Stimulated activated CD8-positive, alpha-beta memory T cell treated with anti-CD3 and anti-CD28 coated beads, Interleukin-15, amount 100 ng/mL, for 48 hours (primary cell): ENCODE data around the gene EPHB4.

ENCODE experiments used
- DNase-seq, 2 donors: peaks; one replicate each; pipeline ENCODE4 v3.0.0-alpha.2; 2020; ENCODE audit warnings: low read depth in 2 of 2

Gene EPHB4

DNA sequence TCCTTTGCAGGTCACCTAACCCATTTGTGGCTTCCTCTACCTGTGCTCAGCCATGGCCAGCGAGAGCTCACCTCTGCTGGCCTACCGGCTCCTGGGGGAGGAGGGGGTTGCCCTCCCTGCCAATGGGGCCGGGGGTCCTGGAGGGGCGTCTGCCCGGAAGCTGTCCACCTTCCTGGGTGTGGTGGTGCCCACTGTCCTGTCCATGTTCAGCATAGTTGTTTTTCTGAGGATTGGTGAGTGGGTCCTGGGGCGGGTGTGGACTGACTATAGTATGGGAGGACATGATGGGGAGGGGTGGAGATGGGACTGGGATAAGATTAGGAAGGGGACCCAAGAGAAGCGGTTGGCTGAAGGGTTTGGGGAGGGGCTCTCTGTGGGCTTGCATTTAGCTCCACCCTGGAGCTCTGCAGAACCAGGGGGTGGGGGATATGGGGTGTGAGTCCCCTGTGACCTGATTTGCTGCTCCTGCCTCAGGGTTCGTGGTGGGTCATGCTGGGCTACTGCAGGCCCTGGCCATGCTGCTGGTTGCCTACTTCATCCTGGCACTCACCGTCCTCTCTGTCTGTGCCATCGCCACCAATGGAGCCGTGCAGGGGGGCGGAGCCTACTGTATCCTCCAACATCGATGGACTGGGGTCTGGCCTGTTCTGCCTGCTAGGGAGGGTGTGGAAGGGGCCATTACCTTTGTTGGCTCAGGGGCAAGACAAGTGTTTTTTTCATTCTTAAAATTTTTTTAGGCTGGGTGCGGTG lies 27.0 kb upstream of the EPHB4 start:
- DNase-seq, result no peak

DNA sequence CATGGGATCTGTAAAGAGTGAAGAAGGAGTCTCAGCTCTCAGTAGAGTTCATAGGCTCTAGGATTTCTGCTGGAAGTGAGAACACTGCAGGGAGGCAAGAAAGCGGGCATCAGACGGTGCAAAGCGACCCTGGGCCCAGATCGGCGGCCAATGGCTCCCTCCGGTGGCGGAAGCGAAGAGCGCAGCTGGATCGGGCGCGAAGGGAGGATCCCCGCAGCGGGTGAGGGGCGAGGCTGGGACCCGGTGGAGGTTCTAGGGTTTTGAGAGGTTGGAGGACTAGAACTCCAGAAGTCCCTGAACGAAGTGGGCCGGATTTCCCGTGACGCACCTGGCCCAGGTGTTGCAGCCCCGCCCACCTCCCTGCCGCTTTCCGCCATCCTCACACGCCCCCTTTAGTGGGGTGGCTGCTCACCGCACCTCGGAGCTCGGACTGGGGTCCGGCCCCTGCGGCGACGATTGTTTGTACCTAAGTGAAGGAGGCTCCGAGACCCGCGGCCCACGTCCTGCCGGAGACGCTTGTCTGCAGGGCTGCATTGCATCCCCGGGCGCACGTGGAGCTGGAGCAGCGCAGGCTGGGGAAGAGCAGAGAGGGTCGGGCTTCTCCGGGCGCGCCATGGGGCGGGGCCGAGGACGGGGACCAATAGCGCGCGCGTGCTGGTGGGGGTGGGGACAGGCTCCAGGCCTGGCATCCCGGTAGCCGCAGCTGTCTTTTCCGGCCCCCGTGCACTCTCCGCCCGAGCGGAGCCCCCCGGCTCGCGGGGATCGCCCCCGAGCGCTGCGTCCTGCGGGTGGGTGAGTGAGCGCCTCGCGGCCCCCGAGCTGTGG lies 24.9 kb upstream of the EPHB4 start, which contains the start of gene SLC12A9:
Gene SLC12A9, plus strand, starts transcription at position 666 of the 825 bp plus-strand sequence. CDS start 1,485 bp downstream, outside the sequence.
- peak; percentile 77 to 84 for DNase-seq

DNA sequence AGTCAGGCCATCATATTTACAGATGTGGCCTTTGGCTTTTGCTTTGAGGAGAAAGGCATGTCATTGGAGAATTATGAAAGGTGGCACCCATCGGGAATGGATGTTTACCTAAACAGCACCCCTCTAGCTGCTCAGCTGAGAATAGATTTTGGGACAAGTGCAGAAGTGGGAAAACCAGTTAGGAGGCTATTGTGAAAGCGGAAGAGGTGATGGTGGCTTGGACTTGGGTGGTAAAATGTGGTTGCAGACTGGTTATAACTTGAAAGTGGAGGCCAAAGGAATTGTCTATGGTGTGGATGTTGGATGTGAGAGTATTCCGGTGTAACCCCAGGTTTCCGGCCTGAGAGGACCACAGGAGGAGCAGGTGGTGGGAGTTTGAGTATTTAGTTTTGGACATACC lies 20.0 kb upstream of the EPHB4 start:
- DNase-seq, result no peak

DNA sequence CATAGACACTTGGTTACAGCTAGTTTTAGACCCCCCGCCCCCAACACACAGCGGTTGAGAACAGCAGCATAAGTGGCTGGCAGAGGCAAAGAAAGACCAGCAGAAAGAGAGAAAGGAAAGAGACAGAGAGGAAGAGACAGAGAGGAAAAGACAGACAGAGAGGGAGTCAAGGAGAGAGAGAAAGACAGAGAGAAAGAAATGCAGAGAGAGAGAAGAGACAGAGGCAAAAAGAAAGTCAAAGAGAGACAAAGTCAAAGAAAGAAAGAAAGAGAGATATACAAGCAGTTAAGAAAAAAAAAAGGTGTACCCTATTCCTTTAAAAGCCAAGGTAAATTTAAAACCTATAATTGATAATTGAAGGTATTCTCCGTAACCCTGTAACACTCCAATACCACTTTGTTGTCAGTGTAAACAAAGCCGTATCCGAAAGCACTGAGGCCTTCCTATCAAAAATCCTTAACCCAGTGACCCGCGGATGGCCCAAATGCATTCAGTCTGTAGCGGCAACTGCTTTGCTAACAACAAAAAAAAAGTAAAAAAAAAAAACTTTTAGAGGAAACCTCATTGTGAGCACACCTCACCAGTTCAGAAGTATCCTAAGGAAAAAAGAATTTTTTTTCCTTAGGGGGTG lies 13.3 kb upstream of the EPHB4 start:
- DNase-seq, result no peak

DNA sequence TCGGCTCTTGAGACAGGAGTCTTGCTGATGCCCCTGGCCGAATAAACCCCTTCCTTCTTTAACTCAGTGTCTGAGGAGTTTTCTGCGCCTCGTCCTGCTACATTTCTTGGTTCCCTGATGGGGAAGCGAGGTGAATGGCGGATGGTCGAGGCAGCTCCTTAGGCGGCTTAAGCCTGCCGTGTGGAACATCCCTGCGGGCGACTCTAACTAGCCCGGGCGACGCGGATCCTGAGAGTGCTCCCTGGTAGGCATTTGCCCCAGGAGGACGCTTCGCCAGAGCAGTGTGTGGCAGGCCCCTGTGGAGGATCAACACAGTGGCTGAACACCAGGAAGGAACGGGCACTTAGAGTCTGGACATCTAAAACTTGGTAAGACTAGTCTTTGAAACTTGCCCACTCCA lies 12.0 kb upstream of the EPHB4 start:
- no peak for DNase-seq

DNA sequence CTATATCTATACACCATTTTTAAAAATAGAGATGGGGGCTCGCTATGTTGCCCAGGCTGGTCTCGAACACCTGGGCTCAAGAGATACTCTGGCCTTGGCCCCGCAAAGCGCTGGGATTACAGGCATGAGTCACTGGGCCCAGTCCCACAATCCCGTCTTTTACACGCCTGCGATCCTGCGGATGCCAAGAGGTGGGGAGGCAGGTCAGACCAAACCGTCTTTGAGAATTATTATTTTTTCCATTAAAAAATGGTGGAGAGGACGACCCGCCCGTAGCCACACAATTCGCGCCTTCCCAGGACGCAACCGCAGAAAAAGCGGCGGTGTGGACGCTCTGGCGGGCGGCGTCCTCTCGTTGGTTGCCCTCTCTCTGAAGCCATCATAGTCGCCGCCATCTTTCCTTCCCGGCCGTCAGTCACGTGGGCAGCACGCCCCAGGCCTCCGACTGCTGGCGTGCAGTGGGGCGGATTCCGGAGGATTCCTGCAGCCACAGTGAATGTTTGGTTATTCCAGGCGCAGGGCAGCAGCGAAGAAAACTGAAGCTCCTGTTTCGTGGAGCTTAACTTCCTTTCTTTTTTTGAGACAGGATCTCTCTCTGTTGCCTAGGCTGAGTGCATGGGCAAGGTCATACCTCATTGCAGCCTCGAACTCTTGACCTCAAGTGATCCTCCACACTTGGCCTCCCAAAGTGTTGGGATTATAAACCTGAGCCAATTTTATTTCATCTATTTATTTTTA lies 9.9 kb upstream of the EPHB4 start:
- peak; percentile 66 to 70 for DNase-seq

DNA sequence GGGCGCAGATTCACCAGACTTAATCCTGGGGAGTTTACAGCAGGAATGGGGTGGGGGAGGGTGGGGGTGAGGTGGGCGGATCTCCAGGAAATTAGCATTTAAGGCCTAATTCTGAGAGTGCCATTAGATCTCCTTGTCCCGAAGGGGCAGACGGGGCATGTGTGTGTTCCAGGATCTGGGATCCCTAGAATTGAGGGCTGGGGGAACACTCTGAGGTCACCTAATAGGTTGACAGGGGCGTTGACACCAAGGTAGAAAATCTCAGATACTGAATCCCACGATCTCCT lies 9.4 kb upstream of the EPHB4 start:
- DNase-seq, result no peak

DNA sequence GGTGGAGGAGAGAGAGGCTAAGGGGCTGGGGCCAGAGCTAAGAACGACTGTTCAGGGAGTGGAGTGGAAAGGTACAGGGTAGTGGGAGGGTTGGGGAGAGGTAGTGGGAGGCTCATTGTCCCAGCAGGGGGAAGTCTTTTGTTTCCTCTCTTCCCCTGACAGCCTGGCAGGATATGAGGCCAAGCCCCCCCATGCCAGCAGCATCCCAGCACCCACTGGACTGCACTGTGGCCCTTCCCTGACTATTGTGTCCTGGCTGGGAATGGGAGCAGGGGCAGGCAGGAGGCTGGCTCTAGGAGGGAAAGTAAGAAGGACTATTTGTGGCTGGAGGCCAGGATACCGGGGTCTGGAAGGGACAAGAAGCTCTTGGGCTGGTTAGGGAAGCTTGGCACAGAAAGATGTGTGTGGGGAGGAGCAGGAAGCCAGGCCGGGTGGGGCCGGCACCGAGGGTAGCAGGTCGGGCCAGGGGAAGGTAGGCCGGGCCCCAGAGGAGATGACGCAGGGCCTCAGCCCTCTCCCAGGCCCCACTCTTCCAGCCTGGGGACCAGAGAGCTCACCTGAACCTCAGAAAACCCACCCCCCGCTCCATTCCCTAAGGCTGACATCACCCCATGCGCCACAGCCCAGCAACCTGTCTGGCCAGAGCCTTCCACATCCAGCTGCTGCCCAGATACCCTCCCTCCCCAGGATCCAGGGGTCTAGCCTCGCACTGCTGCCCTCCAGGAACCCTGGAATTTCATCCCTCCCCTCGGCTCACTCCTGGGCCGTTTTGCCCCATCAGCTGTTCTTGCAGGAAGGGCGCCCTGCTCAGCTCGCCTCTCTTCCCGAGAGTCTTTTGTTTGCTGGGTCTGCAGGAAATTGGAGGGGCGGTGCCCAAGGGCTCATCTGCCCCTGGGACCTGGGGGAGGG lies 8.8 kb upstream of the EPHB4 start:
- DNase-seq, result no peak

DNA sequence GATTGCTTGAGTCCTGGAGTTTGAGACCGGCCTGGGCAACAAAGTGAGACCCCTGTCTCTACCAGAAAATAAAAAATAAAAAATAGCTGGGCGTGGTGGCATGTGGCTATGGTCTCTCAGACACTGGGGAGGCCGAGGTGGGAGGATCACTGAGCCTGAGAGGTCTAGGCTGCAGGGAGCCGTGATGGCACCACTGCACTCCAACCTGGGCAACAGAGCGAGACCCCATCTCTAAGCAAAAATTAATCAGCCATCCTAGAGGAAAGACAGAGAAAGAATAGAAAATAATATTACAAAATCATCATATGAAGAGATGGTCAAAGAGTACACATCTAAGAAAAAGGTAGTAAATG lies 4.9 kb upstream of the EPHB4 start:
- no peak for DNase-seq

DNA sequence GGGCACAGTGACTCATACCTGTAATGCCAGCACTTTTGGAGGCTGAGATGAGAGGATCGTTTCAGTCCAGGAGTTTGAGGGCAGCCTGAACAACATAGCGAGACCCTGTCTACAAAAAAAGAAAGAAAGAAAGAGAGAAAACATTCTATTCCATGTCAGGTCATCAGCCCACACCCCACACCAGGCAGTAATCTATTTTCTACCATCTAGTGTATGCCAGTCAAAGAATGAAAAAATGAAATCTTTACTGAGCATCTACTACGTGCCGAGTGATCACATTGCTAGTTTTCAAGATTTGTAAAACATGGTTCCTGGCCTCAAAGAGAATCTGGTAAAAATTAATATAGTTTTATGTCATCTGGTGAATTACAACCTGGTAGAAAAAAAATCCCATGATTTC lies 3.1 kb upstream of the EPHB4 start:
- DNase-seq, result no peak

DNA sequence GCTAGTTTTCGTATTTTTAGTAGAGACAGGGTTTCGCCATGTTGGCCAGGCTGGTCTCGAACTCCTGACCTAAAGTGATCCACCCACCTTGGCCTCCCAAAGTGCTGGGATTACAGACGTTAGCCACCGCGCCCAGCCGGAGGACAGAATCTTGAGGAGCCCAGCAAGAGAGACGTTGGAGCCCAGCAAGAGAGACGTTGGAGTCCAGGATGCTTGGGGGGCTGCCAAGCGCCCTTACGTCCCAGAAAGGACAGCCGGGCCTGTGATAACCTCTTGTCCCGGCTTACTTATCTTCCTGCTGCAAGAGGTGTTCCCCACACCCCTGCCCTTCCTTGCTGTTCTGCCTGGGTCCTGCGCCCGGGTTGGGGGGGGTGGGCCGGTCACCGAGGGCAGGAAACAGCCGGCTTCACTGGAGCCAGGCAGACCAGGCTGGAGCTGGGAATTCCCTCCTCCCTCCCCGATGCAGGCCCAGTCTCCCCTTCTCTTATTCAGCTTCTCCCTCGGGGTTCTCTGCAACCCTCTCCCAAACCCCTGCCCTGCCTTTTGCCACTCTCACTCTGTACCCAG lies 1.9 kb upstream of the EPHB4 start:
- DNase-seq, result no peak

DNA sequence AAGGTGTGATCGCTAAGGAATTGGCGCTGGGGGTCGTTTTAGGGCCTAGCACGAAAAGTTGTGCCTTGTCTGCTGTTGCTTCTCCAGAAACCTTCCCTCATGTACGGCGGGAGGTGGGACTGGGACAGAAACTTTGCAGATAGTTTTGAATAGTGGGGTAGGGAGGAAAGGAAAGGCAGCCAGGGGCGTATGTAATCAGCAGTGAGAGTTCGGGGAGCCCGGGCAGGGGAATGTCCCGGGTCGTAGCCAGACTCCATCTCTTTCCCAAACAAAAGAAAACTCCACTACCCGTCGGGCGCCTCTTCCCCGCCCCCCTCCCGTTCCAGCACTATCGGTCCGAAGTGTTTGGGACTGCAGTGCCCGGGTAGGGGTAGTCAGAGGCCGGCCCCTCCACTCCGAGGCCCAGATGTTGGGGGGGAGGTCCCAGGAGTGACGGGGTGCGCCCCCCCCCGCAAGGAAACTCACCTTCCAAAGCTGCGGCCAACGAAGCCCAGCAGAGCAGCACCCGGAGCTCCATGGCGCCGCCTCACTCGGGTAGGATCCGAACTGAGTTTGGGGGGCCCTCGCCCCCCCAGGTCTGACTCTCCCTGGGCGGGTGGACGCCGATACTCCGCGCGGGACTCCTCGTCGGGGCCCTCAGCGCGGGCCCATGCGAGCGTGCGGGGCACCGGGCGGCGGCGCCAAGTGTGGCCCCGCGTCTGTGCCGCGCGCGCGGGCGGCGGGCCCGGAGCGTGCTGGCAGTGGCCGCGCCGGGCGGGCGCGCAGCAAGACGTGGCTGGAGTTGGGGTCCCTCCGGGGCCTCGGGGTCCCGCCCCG lies 601 bp downstream of the EPHB4 start:
- no peak for DNase-seq

DNA sequence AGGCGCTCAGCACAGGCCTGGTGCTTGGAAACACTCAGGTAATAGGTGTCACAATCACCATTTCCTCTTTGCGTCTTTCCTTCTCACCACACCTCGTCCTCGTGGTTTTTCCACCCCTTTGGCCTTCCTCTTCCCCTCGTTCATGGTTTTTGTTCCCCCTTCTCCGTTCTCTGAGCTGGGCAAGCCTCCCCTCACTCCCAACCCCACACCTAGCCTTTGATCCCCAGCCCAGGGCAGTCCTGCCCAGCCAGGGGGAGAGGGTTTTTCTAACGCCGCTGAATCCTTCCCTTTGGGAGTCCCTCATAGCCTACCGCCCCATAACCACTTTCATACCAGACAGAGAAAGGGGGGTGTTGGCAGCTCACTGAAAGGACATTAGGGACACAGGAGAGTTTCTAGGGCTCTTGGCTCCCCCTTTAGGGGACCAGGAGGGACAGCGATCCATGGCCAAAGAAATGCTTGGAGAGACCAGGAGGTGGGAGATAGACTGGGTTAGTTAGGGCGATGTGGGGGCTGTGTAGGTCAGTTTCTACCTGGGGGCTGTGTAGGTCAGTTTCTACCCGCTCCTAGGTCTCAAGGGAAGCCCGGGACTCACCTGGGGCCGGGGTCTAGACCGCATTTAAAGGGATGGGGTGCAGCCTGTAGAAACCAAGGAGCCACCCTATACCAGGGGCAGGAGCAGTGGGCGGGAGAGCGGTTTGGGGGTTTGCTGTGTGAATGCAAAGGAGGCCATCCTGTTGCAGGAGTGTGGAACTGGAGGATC lies 1.4 kb downstream of the EPHB4 start:
- DNase-seq, result no peak

DNA sequence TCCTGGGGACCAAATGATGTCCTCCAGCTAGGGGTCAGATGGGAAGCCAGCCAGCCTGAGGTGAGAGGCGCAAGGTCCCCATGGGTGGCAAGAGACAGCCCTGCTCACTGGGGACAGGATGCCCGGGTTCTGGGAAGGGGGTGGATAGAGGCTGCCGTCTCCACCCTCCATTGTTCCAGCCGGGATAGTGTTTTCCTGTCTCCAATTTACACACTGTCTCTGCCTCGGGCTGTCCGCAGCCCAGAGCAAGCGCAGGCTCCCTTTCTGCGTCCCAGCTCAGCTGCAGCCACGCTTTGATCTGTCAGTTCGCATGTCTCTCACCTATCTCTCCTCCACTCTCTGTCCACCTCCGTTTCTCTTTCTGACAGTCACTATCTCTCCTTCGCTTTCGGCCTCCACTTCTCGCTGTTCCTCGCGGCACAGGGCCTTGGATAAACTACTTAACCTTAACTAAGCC lies 2.1 kb downstream of the EPHB4 start:
- DNase-seq, result no peak

DNA sequence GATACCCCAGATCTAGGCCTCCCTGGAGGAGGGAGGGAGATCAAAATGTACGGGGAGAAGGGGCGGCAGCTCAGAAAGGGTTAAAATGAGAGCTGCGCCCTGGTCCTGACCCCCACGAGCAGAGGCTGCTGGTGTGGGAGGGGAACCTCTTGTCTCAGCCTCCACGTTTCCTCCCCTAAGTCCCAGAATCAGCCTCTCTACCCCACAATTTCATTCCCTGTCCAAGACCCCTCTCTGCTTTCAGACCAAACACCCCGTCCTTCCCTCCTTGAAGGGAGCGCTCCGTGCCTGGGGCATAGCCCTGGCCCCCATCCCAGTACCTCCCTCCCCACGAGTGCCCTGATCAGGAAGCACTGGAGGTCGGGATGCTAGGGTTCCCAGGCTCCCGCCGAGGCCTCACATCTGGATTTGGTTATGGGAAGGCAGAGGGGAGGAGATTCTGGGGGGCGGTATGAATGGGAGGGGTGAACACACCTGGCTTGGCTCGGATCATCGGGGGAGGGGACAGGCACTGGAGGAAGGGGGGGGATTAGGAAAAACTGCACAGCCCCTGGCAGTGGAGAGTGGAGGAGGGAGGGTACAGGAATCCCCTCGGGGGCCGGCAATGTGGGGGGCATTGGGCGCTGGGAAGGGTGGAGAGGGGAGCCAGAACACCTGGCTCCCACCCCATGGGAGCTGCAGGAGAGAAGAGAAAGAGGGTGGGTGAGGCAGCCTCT lies 2.7 kb downstream of the EPHB4 start:
- DNase-seq, result no peak

DNA sequence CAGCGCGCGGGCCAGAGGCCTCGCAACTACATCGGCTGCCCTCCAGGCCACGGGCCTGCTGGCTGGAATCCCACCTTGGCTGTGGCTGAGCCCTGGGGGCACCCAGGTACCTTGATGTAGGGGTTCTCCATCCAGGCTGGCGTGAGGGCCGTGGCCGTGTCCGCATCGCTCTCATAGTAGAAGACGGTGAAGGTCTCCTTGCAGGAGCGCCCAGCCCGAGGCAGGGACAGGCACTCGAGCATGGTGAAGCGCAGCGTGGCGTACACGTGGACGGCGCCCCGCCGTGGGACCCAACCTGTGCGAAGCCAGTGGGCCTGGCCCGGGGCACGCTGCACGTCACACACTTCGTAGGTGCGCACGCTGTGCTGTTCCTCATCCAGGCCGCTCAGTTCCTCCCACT lies 3.8 kb downstream of the EPHB4 start:
- no peak for DNase-seq

DNA sequence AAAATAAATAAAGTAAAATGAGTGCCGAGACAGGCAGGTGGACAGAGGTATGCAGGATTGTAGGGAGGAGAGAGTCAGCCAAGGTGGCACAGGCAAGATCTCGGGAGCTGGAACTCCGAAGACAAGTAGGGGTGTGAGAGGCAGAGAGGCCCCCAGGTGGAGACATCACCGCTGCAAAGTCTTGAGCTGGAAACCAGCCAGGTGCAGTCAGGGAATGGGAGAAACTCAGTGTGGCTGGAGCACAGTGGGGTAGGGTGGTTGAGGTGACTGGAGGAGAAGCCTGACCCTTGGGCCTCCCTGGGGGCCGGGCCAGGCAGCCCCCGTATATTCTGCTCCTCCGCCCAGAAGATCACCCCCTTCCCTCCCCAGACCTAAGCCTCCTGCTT lies 4.2 kb downstream of the EPHB4 start:
- DNase-seq, result no peak
